OCI-LY1 (cell line): ENCODE results near the gene TESMIN.
A peak's percentile ranks its signal among the peaks of the same experiment; 100 is the strongest.

ENCODE experiments used
- H2AFZ ChIP-seq: fragments of 200-600 bp; sonication (generic), shearing (Covaris generic); 2 replicates; pipeline ENCODE4 v1.6.0; 2014; ENCODE audit warnings: antibody characterized with exemption, mild to moderate bottlenecking, low read length
- H3F3A ChIP-seq: fragments of 200-600 bp; sonication (generic), shearing (Covaris generic); 2 replicates; pipeline ENCODE4 v1.6.0; 2014; ENCODE audit warnings: mild to moderate bottlenecking, antibody characterized with exemption, low read length, moderate library complexity; ENCODE audit not compliant: insufficient read depth
- H3K27ac ChIP-seq: fragments of 200-600 bp; sonication (generic); 2 replicates; pipeline ENCODE4 v1.5.1; 2014; ENCODE audit warnings: low read length, mixed run types, mild to moderate bottlenecking, low read depth; ENCODE audit not compliant: poor library complexity, severe bottlenecking
- H3K27me3 ChIP-seq: fragments of 200-600 bp; sonication (generic); 2 replicates; pipeline ENCODE4 v1.6.0; 2014; ENCODE audit warnings: antibody characterized with exemption, mild to moderate bottlenecking, low read length, moderate library complexity; ENCODE audit not compliant: insufficient read depth
- H3K36me3 ChIP-seq: fragments of 200-600 bp; sonication (generic); 2 replicates; pipeline ENCODE4 v1.6.1; 2014; ENCODE audit warnings: mild to moderate bottlenecking, antibody characterized with exemption, low read length, moderate library complexity, mixed read lengths; ENCODE audit not compliant: insufficient read depth
- H3K4me1 ChIP-seq: fragments of 200-600 bp; sonication (generic); 2 replicates; pipeline ENCODE4 v1.5.1; 2014; ENCODE audit warnings: mild to moderate bottlenecking, low read length, moderate library complexity; ENCODE audit not compliant: insufficient read depth, severe bottlenecking
- H3K4me2 ChIP-seq: fragments of 200-600 bp; sonication (generic), shearing (Covaris generic); 2 replicates; pipeline ENCODE4 v1.6.1; 2014; ENCODE audit warnings: low read length
- H3K4me3 ChIP-seq: fragments of 200-600 bp; sonication (generic); 2 replicates; pipeline ENCODE4 v1.5.1; 2014; ENCODE audit warnings: low read length, low read depth, mild to moderate bottlenecking, mixed read lengths; ENCODE audit not compliant: poor library complexity, severe bottlenecking
- H3K79me2 ChIP-seq: fragments of 200-600 bp; shearing (Covaris generic); 2 replicates; pipeline ENCODE4 v1.6.1; 2016; ENCODE audit warnings: mixed run types, low read length, mixed read lengths; ENCODE audit not compliant: insufficient read depth
- H3K9ac ChIP-seq: fragments of 200-600 bp; sonication (generic), shearing (Covaris generic); 2 replicates; pipeline ENCODE4 v1.6.1; 2014; ENCODE audit warnings: mild to moderate bottlenecking, low read length, mixed read lengths
- H3K9me2 ChIP-seq: fragments of 200-600 bp; sonication (generic), shearing (Covaris generic); 2 replicates; pipeline ENCODE4 v1.6.1; 2014; ENCODE audit warnings: low read depth, mild to moderate bottlenecking, low read length, mixed read lengths
- H3K9me3 ChIP-seq: fragments of 200-600 bp; shearing (Covaris generic); 2 replicates; pipeline ENCODE4 v1.6.1; 2014; ENCODE audit warnings: low read length, mixed read lengths
- H4K20me1 ChIP-seq: fragments of 200-600 bp; sonication (generic), shearing (Covaris generic); 2 replicates; pipeline ENCODE4 v1.6.0; 2016; ENCODE audit warnings: mild to moderate bottlenecking, low read length; ENCODE audit not compliant: insufficient read depth
- EZH2 ChIP-seq: fragments of 200-600 bp; sonication (generic), shearing (Covaris generic); IDR thresholded peaks from 2 replicates; pipeline ENCODE4 v1.8.0; 2017; ENCODE audit warnings: borderline replicate concordance, mixed run types, mild to moderate bottlenecking, antibody characterized with exemption, low read length, moderate library complexity, mixed read lengths
- TF ChIP-seq, protein P1 (sequence below): fragments of 200-600 bp; sonication (generic), shearing (Covaris generic); IDR thresholded peaks from 2 replicates; pipeline ENCODE4 v1.5.1; 2017; ENCODE audit warnings: mild to moderate bottlenecking, antibody characterized with exemption, low read length, moderate library complexity, mixed read lengths

The TESMIN gene

DNA sequence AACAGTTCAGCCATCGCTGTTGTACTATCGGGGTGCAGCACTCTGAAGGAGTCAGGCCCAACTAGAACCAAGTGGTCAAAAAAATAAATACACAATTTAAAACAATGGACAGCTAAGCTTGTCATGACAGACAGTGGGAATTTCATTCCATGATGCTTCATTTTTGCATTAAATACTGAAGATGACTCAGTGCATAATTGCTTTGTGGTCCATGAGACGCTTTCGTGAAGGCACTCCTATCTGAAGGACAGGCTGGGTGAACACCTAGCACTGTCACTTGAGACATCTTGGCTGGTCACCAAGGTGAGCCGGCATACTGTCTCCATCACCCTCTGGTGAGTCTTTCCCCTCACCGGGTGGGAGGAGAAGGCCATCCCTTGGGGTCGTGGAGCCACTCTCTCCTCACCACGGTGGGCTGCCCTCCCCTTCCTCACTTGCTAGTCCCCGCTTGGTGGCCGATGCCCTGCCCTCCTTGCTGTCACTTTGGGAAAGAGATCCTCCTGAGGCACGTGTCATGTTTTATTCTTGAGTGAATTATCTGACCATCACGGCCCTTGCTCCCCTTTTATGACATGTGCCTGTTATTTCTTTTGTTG, 4.9 kb upstream of the TESMIN start:
- peaks cover 4% of the 10 kb centered on the region; the same call in 1 of the 2 replicates for H3K36me3 ChIP-seq
- no peaks in the 10 kb centered on the region for H3F3A ChIP-seq
- no peaks in the 10 kb centered on the region for H3K27me3 ChIP-seq
- no peaks in the 10 kb centered on the region for H4K20me1 ChIP-seq
- no peak overlapping the region for H3K4me2 ChIP-seq
- no peaks in the 10 kb centered on the region for H3K79me2 ChIP-seq
- TF ChIP-seq, protein P1, sequence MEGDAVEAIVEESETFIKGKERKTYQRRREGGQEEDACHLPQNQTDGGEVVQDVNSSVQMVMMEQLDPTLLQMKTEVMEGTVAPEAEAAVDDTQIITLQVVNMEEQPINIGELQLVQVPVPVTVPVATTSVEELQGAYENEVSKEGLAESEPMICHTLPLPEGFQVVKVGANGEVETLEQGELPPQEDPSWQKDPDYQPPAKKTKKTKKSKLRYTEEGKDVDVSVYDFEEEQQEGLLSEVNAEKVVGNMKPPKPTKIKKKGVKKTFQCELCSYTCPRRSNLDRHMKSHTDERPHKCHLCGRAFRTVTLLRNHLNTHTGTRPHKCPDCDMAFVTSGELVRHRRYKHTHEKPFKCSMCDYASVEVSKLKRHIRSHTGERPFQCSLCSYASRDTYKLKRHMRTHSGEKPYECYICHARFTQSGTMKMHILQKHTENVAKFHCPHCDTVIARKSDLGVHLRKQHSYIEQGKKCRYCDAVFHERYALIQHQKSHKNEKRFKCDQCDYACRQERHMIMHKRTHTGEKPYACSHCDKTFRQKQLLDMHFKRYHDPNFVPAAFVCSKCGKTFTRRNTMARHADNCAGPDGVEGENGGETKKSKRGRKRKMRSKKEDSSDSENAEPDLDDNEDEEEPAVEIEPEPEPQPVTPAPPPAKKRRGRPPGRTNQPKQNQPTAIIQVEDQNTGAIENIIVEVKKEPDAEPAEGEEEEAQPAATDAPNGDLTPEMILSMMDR = no peak
- no peak for TF ChIP-seq EZH2
- no peak overlapping the region for H2AFZ ChIP-seq
- H3K4me3 ChIP-seq = no peak overlapping the region
- no peaks in the 10 kb centered on the region for H3K9me2 ChIP-seq
- no peak overlapping the region for H3K27ac ChIP-seq
- H3K9ac ChIP-seq = no peak overlapping the region
- no peaks in the 10 kb centered on the region for H3K9me3 ChIP-seq
- H3K4me1 ChIP-seq = no peaks in the 10 kb centered on the region

DNA sequence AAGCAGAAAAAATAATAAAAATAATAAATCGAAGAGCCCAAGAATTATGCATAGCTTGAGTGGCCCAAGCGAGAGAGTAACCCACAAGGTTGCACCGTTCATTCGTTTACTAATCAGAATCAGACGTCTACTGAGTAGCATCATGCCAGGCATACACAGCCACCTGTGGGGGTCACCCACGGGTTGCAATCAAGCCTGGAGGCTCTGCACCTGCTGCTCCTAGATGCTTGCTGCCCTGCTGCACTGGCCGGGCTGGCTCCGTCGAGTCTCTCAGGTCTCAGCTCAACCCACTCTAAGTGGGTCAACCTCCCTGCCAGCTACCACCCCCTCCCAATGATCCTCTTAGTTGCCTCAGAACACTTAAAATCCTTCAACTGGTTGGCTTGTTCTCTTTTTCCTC, 2.0 kb upstream of the TESMIN start:
- Histone ChIP-seq H4K20me1 (no peaks in the 10 kb centered on the region), H3K4me1 (no peaks in the 10 kb centered on the region), H3K79me2 (no peaks in the 10 kb centered on the region), H2AFZ (no peak overlapping the region), H3K27me3 (no peaks in the 10 kb centered on the region), H3K36me3 (peaks cover 1% of the 10 kb centered on the region; the same call in 1 of the 2 replicates), H3K4me2 (no peak overlapping the region), H3K9me3 (no peaks in the 10 kb centered on the region), H3K9me2 (no peaks in the 10 kb centered on the region), H3F3A (no peaks in the 10 kb centered on the region; the same call in 1 of the 2 replicates), H3K27ac (no peak overlapping the region), H3K9ac (no peak overlapping the region), H3K4me3 (no peak overlapping the region)
- no peak for TF ChIP-seq EZH2
- TF ChIP-seq, protein P1 = peak; percentile 42

DNA sequence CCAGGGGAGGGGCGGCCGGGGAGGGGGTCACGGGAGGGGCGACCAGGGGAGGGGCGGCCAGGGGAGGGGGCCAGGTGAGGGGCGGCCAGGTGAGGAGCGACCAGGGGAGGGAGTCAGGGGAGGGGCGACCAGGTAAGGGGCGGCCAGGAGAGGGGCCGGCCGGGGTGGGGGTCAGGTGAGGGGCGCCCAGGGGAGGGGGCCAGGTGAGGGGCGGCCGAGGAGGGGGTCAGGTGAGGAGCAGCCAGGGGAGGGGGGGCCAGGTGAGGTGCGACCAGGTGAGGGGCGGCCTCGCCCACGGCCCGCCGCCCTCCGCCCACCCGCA, 355 bp downstream of the TESMIN start:
- H3K9ac ChIP-seq = peak overlapping the region; percentile 56

More for the DNA sequence above, 355 bp downstream of the TESMIN start:
- Histone ChIP-seq H3K27ac (no peak overlapping the region), H3K4me2 (peak overlapping the region; percentile 71), H4K20me1 (no peaks in the 10 kb centered on the region), H2AFZ (no peak overlapping the region), H3K36me3 (no peaks in the 10 kb centered on the region), H3K27me3 (no peaks in the 10 kb centered on the region; the same call in 1 of the 2 replicates), H3F3A (no peaks in the 10 kb centered on the region; the same call in 1 of the 2 replicates), H3K4me3 (peak overlapping the region; percentile 62), H3K9me3 (no peaks in the 10 kb centered on the region), H3K4me1 (no peaks in the 10 kb centered on the region), H3K79me2 (no peaks in the 10 kb centered on the region), H3K9me2 (no peaks in the 10 kb centered on the region)
- no peak for TF ChIP-seq EZH2
- TF ChIP-seq, protein P1 = no peak
